Gastroesophageal sphincter (tissue), 3 donors: Measurements from ENCODE around the gene SYT3.

ENCODE experiments used
- POLR2A ChIP-seq, 2 donors: fragments of 450-650 bp; IDR thresholded peaks; one replicate each; pipeline ENCODE4 v1.6.1; 2017; ENCODE audit warnings: antibody characterized with exemption in 2 of 2, mild to moderate bottlenecking in 2 of 2, moderate library complexity in 1 of 2
- TF ChIP-seq, protein P1 (sequence below), 4 experiments: fragments of 200-600 bp in 2 of 4; fragments of 450-650 bp in 2 of 4; sonication (generic) in 1 of 4; IDR thresholded peaks; one replicate each; pipeline ENCODE4 v1.5.1; 2017 to 2019; ENCODE audit warnings: antibody characterized with exemption in 4 of 4, mild to moderate bottlenecking in 2 of 4, moderate library complexity in 2 of 4

DNA sequence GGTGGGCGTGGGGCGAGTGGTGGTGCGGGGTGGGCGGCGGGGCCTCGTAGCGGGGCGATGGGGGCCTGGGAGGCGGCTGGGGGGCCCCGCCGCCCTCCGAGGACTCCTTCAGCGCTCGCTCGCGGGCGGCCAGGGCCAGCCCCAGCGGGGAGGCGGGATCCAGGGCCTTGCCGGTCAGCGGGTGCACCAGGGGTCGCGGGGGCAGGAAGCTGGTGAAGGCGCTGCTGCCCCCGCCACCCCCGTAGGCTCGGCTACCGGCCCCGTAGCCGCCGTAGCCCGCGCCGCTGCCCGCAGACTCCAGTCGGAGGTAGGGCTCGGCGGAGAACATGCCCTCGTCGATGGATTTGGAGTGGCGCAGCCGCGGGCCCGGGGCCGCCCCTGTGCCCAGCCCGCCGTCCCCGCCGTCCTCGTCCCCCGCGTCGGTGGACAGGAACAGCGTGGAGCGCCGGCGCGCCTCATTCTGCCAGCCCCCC is 28.1 kb upstream of the SYT3 start:
- TF ChIP-seq POLR2A (IDR thresholded peaks at IDR 0.05): no peak
- TF ChIP-seq, protein P1, sequence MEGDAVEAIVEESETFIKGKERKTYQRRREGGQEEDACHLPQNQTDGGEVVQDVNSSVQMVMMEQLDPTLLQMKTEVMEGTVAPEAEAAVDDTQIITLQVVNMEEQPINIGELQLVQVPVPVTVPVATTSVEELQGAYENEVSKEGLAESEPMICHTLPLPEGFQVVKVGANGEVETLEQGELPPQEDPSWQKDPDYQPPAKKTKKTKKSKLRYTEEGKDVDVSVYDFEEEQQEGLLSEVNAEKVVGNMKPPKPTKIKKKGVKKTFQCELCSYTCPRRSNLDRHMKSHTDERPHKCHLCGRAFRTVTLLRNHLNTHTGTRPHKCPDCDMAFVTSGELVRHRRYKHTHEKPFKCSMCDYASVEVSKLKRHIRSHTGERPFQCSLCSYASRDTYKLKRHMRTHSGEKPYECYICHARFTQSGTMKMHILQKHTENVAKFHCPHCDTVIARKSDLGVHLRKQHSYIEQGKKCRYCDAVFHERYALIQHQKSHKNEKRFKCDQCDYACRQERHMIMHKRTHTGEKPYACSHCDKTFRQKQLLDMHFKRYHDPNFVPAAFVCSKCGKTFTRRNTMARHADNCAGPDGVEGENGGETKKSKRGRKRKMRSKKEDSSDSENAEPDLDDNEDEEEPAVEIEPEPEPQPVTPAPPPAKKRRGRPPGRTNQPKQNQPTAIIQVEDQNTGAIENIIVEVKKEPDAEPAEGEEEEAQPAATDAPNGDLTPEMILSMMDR (IDR thresholded peaks at IDR 0.05): no peak
